ENCODE measurements around the gene GBX2.

DNA sequence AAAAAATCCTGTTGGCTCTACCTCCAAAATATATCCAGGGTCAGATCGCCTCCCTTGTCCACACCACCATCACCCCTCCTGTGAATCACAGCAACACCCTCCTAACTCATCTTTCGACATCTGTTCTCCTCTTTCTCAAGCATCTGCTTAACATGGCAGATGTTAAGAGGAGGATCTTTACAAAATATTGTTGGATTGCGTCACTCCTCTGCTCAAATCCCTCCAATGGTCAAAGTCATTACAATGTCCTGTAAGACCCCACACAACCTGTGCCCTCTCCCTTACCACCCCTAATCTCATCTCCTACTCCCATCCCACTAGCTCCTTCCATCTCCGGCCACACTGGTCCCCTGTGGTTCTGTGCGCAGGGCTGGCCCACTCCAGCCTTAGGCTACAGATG lies 36.8 kb upstream of the GBX2 start:
- TF ChIP-seq POLR2A (IDR thresholded peaks at IDR 0.05) = no peak
- TF ChIP-seq, protein P1, sequence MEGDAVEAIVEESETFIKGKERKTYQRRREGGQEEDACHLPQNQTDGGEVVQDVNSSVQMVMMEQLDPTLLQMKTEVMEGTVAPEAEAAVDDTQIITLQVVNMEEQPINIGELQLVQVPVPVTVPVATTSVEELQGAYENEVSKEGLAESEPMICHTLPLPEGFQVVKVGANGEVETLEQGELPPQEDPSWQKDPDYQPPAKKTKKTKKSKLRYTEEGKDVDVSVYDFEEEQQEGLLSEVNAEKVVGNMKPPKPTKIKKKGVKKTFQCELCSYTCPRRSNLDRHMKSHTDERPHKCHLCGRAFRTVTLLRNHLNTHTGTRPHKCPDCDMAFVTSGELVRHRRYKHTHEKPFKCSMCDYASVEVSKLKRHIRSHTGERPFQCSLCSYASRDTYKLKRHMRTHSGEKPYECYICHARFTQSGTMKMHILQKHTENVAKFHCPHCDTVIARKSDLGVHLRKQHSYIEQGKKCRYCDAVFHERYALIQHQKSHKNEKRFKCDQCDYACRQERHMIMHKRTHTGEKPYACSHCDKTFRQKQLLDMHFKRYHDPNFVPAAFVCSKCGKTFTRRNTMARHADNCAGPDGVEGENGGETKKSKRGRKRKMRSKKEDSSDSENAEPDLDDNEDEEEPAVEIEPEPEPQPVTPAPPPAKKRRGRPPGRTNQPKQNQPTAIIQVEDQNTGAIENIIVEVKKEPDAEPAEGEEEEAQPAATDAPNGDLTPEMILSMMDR (IDR thresholded peaks at IDR 0.05) = no peak
